NCI-H2107 treated with DMSO at 0.1 percent for 48 hours (cell line): ENCODE data around the gene FAM227A.
"Not testable (repeated sequence)": the region's sequence is repeated elsewhere in the genome, so short reads cannot be mapped to it uniquely, and the experiment has no call there.

Experiments used
- DNase-seq: peaks from one replicate; lab custom pipeline; 2025; ENCODE audit not compliant: unreplicated experiment; lab: John Stamatoyannopoulos, UW

Gene FAM227A

GRCh38 chr22:38674888-38675287 lies 18.7 kb upstream of the FAM227A start:
- DNase-seq = no peak

DNA sequence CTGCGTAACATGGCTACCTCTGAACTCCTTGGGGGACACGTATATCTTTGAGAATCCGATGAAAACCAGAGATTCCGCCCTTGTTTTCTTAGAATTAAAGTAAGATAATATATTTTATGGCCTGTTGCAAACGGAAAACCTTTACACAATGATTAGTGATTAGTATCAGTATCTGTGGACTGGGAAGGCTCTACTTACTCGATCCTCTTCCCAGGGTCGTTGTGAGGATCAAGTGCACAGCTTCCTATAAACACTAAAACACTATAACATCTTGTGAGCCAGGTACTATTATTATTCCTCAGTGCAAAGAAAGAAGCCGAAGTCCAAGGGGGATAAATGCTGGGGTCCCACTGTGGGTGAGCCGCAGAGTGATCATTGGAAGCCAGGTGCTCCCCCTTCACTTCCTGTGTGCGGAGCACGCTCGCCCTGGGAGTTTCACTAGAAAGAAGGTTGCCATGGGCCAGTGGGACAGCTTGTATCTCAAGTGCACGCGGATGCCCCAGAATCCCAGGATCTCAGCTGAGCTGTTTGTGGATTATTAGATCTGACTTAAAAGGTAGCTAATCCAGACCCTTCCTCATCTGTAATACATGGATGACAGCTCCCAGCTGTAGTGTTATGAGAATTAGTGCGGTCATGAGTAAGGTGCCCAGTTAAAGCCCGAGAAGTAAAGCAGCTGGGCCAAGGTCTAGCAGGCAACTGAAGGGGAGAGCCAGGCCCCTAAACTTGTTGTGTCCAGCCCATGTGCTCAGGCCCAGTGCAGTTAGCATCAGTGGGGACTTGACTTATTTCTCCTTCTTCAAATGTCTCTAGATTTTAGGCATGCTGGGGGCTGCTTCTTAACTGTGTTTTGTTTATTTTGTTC lies 1.1 kb upstream of the FAM227A start:
- DNase-seq = no peak

DNA sequence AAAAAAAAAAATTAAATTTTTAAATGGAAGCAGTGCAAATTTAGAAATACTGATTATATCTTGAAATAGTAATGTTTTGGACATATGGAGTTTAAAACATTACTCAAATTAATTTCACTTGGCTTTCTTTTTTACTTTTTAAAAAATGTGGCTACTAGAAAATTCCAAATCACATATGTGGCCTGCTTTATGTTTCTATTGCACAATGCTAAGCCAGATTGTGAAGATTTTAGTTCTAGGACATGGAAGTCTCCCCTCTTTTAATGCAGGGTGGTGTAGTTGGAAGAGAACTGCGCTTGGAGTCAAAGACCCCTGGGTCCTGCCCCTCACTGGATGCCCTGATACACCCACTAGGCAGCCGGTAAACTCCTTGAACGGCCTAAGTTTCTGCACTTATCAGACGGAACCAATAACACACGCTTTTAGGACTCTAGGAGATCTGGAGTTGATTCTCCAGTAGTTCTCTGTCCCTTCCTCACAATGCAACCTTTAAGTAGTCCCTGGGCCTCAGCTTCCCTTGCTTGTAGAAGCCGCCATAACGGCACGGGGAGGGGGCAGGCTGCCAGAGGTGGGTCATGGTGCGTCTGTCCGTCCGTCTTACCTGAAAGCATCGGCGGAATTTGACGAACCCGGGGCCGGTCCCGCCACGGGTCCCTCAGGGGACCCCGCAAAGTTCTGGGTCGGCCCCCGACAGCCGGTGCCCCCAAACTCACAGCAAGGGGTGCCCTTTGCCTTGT lies 505 bp downstream of the FAM227A start:
- DNase-seq = no peak

- no peak for DNase-seq
Observed at GRCh38 chr22:38653741-38654140, 2.5 kb downstream of the FAM227A start.

GRCh38 chr22:38652859-38653258 lies 3.3 kb downstream of the FAM227A start:
- DNase-seq = no peak

GRCh38 chr22:38649841-38650522 lies 6.2 kb downstream of the FAM227A start:
- peak; percentile 11 for DNase-seq

DNA sequence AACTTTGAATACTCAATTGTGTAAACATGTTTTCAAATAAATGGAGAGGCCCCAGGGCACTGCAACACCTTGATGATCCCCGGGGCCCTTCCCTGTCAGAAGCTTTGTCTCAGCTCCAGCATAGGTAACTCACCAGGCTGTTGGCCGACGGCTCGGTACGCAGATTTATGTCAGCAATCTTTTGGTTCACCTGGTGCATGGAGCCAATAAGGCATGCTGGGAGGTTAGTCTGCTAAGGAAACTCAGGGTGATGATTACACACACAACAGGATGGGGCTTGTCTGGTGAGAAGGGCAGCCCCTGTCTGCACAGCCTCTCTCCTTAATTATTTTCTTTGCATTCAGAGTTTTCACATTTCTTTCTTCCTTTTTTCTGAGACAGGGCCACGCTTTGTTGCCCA lies 10.8 kb downstream of the FAM227A start:
- no peak for DNase-seq

- DNase-seq = not testable (repeated sequence)
Observed at GRCh38 chr22:38644245-38644644, 11.9 kb downstream of the FAM227A start.

DNA sequence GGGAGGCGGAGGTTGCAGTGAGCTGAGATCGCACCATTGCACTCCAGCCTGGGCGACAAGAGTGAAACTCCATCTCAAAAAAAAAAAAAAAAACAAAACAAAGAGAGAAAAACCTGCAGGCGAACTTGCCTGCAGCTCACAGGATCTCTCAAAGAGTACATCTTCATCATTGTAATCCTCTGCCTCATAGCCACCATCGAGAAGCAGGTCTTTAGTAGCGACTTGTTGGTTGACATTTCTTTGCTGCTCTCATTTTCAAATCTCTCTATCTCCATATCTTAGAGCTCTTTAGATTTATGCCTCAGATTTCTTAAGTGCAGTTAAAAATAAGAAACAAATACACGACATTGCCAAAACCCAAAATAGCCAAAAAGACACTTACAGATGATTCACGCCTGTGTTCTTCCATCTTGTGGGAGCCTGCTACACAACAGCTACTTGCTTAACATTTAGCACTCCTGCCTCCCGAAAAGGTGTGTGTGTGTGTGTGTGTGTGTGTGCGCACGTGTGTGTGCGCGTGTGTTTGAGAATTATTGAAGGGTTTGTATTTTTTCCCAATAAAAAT lies 14.6 kb downstream of the FAM227A start:
- DNase-seq = no peak

GRCh38 chr22:38638728-38639127 lies 17.5 kb downstream of the FAM227A start:
- no peak for DNase-seq

GRCh38 chr22:38638216-38638615 lies 18.0 kb downstream of the FAM227A start:
- no peak for DNase-seq

DNA sequence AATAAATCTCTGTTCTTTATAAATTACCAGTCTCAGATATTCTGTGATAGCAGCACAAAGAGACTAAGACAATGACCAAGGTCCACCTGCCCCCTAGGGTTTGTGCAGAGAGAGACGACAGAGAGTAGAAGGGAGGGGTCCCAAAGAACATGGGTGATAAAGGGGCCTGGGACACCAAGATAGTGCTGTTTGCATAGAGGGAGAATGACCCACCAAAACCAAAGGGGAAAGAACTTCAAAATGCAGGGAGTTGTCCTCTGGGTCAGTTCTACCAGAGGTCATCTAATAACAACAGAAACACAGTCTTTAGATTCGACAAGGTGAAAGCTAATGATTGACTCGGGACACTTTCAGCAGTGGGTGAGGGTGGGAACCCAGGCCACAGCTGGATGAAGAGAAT lies 23.7 kb downstream of the FAM227A start:
- DNase-seq = no peak

GRCh38 chr22:38631724-38632123 lies 24.5 kb downstream of the FAM227A start:
- DNase-seq = no peak

DNA sequence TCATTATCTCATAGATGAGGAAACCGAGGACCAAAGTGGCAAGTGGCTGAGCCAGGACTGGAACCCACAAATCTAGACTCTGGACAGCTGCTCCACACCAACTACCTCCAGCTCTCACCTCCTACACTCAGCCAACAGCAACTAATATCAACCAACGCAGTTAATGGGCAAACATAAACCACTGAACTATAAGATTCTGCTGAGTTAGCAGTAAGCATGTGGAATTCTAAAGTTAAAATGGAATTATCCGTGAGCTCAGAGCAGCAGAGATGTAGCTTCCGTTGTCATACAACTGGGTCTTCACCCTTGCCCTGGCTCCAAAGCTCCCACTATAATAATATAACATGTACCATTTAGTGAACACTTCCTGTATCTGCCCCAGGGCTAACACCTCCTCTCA lies 27.1 kb downstream of the FAM227A start:
- DNase-seq = no peak

GRCh38 chr22:38628444-38628843 lies 27.7 kb downstream of the FAM227A start:
- no peak for DNase-seq

GRCh38 chr22:38623351-38623750 lies 32.8 kb downstream of the FAM227A start:
- no peak for DNase-seq

DNA sequence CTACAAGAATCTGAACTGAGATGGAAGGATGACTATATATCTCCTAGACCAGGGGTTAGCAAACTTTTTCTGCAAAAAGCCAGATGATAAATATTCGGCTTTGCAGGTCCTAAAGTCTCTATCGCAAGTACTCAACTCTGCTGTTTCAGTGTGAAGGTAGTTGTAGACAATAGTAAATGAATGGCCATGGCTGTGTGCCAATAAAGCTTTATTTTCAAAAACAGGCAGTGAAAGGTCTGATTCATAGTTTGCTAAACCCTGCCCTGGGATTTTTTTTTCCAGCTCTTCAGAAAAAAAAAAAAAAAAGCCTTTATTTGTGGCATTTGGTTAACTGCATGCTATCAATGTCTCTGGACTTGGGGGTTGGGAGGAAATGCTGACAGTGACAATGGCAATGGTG lies 37.5 kb downstream of the FAM227A start:
- no peak for DNase-seq

DNA sequence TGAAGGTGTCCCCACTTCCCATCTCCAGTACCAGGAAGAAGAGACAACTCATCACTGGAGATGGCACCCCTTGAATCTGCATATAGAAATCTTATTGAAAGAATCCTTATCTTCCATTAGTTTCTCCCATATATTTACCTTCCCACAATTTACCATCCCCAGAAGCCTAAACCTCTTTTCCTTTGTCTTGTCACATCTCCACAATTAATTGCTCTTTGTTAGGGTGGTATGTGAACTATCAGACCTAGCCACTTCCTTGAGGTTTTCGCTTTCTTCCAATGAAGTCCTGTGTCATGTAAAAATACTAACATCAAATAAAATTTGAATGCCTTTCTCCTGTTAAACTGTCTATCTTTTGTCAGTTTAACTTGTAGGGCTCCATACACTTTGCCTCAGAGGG lies 37.9 kb downstream of the FAM227A start:
- no peak for DNase-seq

DNA sequence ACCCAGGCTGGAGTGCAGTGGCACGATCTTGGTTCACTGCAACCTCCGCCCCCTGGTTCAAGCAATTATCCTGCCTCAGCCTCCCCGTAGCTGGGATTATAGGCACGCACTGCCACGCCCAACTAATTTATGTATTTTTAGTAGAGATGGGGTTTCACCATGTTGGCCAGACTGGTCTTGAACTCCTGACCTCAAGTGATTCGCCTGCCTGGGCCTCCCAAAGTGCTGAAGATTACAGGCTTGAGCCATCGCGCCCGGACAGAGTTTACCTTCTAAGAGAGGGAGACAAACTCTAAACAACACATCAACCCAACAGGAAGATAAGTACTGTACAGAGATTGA lies 41.2 kb downstream of the FAM227A start:
- DNase-seq = not testable (repeated sequence)

DNA sequence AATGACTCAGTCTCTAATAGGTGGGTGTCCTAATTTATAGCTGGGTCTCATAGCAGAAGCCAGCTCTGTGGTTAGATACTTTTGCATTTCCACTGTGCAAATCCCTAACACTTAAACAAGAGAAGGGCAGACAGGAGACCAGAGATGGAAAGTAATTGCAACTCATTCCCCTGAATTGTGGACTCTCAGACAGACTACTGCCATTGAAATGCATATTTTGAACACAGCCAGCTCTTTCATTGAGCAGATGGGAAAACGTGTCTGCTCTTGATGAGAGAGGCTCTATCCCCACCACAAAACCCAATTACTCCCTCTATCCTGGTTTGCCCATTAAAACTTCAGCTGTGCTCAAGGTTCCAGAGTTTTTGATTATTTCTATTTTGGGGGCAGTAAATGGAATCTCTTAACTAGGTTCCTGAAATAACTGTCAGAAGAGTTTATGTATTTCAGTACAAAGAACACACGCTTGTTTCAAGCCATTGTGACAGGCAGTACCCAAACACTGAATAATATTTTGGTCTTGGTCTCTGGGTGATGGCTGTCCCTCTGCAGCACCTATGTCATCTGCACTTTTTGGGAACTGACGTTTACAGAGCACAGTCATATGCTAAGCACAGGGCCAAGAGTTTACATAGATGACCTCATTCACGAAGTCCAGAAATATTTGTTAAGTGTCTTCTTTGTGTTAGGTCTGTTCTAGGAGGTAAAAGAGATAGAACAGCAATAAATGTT lies 41.7 kb downstream of the FAM227A start:
- DNase-seq = no peak

DNA sequence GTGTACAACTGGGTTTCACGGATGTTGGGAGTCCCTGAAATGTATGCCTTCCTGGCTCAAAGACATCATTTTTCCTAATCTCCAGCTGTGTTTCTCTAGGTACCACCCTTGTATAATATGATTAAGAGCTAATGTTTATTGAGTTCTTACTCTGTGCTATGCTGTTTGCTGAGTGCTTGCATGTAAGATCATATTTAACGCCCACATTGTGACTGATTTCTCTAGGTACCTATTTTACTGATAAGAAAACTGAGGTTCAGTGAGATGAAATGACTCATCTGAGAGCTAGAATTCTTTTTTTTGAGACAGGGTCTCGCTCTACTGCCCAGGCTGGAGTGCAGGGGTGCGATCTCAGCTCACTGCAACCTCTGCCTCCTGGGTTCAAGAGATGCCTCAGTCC lies 42.6 kb downstream of the FAM227A start:
- no peak for DNase-seq
